NCI-H2227 treated with DMSO at 0.1 percent for 48 hours (cell line): ENCODE results near the gene DDI2.
"Not testable (repeated sequence)": the region's sequence is repeated elsewhere in the genome, so short reads cannot be mapped to it uniquely, and the experiment has no call there.

Source experiments
- DNase-seq: peaks from one replicate; lab custom pipeline; 2025; lab: John Stamatoyannopoulos, UW

Gene DDI2

GRCh38 chr1:15636436-15636835 lies 19.2 kb downstream of the DDI2 start:
- DNase-seq, result no peak

- DNase-seq, result no peak
Measured at GRCh38 chr1:15637826-15638225, 20.6 kb downstream of the DDI2 start.

- DNase-seq, result no peak
Measured at GRCh38 chr1:15639262-15639661, 22.0 kb downstream of the DDI2 start.

GRCh38 chr1:15639931-15640330 lies 22.7 kb downstream of the DDI2 start:
- DNase-seq, result no peak

GRCh38 chr1:15640667-15641066 lies 23.4 kb downstream of the DDI2 start:
- DNase-seq, result no peak

- no peak for DNase-seq
Measured at GRCh38 chr1:15649937-15650336, 32.7 kb downstream of the DDI2 start.

- DNase-seq, result no peak
Measured at GRCh38 chr1:15650433-15650832, 33.2 kb downstream of the DDI2 start.

- not testable (repeated sequence) for DNase-seq
Measured at GRCh38 chr1:15652130-15652529, 34.9 kb downstream of the DDI2 start.

GRCh38 chr1:15654091-15654690 lies 36.9 kb downstream of the DDI2 start:
- no peak for DNase-seq

- no peak for DNase-seq
Measured at GRCh38 chr1:15656464-15656863, 39.2 kb downstream of the DDI2 start.

- DNase-seq, result no peak
Measured at GRCh38 chr1:15657021-15657420, 39.8 kb downstream of the DDI2 start.

- no peak for DNase-seq
Measured at GRCh38 chr1:15660151-15660550, 42.9 kb downstream of the DDI2 start.

GRCh38 chr1:15662477-15662876 lies 45.2 kb downstream of the DDI2 start:
- DNase-seq, result no peak

- DNase-seq, result no peak
Measured at GRCh38 chr1:15663925-15664324, 46.7 kb downstream of the DDI2 start.

- DNase-seq, result no peak
Measured at GRCh38 chr1:15667362-15667761, 50.1 kb downstream of the DDI2 start.

GRCh38 chr1:15668089-15668754 lies 51.0 kb downstream of the DDI2 start:
- DNase-seq, result no peak

GRCh38 chr1:15669074-15669473 lies 51.8 kb downstream of the DDI2 start:
- DNase-seq, result no peak

- DNase-seq, result no peak
Measured at GRCh38 chr1:15669864-15670263, 52.6 kb downstream of the DDI2 start.

GRCh38 chr1:15671430-15671829 lies 54.2 kb downstream of the DDI2 start:
- no peak for DNase-seq

- DNase-seq, result no peak
Measured at GRCh38 chr1:15674386-15675159, 57.3 kb downstream of the DDI2 start.

- no peak for DNase-seq
Measured at GRCh38 chr1:15676010-15676409, 58.8 kb downstream of the DDI2 start.

GRCh38 chr1:15676688-15677661 lies 59.7 kb downstream of the DDI2 start:
- DNase-seq, result no peak
